GM12874 (cell line): Measurements from ENCODE around the gene IGFBP7.

ENCODE experiments used
- TF ChIP-seq, protein P1 (sequence below): IDR thresholded peaks from 2 replicates; pipeline ENCODE4 v1.5.1; 2011; ENCODE audit warnings: low read depth, mild to moderate bottlenecking, control low read depth, low read length, moderate library complexity; ENCODE audit not compliant: insufficient read depth

IGFBP7 gene

DNA sequence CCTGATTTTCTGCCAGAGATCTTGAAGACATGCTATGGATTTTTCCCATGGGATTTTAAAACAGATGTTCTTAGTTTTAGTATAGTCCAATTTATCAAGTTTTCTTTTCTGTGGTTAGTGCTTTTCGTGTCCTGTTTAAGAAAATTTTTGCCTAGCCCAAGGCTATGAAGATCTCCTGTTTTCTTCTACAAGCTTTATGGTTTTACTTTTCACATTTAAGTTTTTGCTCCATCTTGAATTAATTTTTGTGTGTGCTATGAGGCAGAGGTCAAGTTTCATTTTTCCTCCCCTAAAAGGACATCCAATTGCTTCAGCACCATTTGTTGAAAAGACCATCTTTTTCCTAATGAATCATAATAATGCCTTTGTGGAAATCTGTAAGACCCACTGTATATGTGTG, 65.9 kb downstream of the IGFBP7 start:
- TF ChIP-seq, protein P1, sequence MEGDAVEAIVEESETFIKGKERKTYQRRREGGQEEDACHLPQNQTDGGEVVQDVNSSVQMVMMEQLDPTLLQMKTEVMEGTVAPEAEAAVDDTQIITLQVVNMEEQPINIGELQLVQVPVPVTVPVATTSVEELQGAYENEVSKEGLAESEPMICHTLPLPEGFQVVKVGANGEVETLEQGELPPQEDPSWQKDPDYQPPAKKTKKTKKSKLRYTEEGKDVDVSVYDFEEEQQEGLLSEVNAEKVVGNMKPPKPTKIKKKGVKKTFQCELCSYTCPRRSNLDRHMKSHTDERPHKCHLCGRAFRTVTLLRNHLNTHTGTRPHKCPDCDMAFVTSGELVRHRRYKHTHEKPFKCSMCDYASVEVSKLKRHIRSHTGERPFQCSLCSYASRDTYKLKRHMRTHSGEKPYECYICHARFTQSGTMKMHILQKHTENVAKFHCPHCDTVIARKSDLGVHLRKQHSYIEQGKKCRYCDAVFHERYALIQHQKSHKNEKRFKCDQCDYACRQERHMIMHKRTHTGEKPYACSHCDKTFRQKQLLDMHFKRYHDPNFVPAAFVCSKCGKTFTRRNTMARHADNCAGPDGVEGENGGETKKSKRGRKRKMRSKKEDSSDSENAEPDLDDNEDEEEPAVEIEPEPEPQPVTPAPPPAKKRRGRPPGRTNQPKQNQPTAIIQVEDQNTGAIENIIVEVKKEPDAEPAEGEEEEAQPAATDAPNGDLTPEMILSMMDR, result no peak

DNA sequence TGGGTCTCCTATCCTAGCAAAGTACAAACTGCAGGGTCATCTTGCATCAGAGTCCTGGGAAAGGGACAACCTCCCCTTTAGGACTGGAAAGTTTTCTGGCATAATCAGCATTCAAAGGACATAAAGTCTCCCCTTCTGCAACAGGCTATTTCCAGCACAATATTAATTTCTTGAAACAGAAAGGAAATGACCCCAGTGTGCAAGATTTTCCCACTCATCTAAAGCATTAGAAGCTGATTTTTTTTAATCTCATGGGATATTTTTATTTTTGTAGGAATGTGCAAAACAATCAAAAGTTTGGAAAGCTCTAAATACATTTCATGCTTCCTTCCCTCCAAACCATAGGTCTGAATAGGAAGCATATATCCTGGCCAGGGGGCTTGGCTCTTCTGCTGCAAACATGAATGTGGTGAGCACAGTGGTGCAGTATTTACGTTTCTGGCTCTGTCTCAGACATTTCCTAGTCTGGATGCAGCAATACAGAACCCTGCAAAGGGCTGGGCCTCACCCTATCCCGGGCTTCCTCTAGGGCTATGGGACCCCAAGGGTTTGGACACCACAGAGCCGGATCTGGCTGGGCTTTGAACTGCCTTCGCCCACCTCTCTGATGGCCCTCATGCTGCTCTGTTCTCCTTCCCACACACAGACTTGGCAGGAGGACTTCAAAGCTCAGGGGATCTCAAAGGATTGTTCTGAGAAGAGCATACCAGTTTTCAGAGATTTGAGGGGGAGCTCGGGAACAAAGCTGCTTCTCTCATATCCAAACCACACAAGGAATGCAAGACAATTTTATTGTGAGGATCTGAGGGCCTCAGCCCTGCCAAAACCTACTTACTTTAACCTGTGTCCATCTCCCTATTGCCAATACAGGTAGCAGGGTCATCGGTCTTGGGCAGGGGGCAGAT, 66.6 kb downstream of the IGFBP7 start:
- TF ChIP-seq, protein P1, result no peak

DNA sequence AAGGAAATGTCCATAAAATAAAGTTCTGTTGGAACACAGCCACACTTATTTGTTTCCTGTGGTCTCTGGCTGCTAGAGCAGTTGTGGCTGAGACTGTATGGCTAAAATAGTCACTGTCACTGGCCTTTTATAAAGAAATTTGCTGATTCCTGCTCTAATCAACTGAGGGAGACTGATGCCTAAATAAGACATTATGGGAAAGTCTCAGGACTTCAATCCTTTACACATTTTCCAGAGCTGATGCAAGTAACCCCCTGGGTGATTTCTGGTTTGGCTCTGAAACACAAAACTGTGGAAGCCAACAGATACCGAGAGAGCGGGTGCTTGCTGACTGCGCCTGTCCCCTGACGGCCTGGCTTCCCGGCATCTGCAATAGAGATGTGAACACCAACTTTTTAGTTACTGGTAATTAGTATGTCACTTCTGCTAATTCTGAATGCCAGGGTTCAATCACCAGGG, 67.4 kb downstream of the IGFBP7 start:
- TF ChIP-seq, protein P1, result no peak

DNA sequence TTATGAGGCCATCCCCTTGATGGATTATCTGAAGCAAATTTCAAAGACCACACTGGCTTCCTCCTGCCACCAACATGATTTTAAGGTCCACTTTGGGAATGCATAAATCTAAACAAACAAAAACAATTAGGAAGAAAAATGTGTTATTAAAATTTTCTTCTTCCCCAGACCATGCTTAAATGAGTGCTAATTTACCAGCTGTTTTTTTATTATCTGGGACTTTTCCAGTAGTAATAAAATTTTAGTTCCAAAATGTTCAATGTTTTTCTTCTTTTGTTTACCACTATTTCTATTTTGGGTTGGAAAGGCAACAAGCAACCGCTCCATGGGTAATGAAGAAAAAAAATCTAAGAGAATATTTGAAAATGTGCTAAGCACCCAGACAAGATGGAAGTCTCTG, 69.2 kb downstream of the IGFBP7 start:
- TF ChIP-seq, protein P1, result no peak

DNA sequence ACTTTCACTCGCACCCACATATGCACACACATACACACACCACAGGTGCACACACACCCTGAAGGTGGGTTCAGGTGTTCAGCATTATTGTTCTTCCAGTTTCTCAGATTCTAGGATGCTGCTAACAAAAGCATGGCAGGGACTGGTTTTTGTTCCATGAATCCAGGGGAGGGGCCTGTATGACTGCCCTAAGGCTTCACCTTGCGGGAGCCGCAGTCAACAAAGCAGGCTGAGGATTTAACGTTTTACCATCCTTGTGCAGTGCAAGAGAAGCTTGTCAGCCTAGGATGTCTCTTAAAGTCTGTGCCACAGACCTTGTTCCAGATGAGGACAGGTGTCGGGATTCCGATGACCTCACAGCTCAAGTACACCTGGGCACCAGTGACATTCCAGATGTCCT, 69.7 kb downstream of the IGFBP7 start:
- TF ChIP-seq, protein P1, result no peak

DNA sequence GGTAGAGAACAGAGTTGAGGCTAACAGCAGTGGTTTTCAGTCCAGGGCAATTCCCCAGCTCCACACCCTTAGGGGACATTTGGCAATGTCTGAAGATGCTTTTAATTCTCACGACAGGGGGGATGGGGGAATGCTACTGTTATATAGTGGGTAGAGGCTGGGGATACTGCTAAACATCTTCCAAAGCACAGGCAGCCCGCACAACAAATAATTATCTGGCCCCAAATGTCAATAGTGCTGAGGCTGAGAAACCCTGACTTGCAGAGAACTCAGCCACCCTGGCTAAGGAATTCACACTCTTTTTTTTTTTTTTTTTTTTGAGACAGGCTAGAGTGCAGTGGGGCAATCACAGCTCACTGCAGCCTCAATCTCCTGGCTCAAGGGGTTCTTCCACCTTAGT, 70.8 kb downstream of the IGFBP7 start:
- TF ChIP-seq, protein P1, result no peak

DNA sequence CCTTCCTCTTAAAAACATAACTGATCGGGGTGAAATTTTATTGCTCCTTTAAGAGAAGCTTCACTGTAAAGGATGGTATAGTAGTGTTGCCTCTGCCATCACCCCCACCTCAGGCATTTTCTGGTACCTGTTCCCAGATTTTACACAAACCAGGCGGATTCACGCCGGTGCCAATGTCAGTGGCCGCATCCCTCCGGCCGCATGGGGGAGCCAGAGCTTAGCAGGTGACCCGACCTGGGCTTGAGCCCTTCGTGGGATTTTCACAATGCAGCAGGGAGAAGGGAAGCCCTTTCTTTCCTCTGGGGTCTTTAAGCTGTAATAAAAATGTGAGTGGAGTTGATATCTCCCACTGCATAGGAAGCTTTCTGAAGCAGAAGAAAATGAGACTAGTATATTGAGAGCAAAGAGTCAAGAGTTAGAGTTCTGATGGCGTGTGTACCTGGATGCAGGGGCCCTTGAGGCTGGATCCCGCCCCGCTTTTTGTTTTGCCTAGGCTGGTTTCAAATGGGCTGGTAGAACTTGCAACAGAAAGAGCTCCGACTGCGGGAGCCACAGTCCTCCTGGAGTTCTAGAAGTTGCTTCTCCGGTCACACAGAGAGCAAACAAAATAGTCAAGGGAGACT, 72.1 kb downstream of the IGFBP7 start:
- TF ChIP-seq, protein P1, result peak; percentile 71
